GM23248 (cell line): ENCODE measurements around the gene FHL3. TPM values are rescaled to one million over a fixed set of nuclear protein-coding genes. Genes with fewer than 3 reads are reported as not detected.
A peak's percentile ranks its signal among the peaks of the same experiment; 100 is the strongest.

Experiments used
- DNase-seq: peaks from one replicate; pipeline ENCODE4 v3.0.0-alpha.2; 2015
- H2AFZ ChIP-seq: fragments of 200-600 bp; sonication (generic); 2 replicates; pipeline ENCODE4 v1.6.1; 2016; ENCODE audit warnings: antibody characterized with exemption
- H3F3A ChIP-seq: fragments of 200-600 bp; sonication (generic); 2 replicates; pipeline ENCODE4 v1.6.1; 2016; ENCODE audit warnings: mild to moderate bottlenecking, antibody characterized with exemption, mixed run types; ENCODE audit not compliant: insufficient read depth
- H3K27ac ChIP-seq: fragments of 200-600 bp; sonication (generic); 2 replicates; pipeline ENCODE4 v1.5.1; 2016; ENCODE audit warnings: mild to moderate bottlenecking
- H3K27me3 ChIP-seq: fragments of 200-600 bp; sonication (generic); replicated peaks from 2 replicates; pipeline ENCODE4 v1.6.1; 2016; ENCODE audit warnings: mild to moderate bottlenecking; ENCODE audit not compliant: insufficient read depth
- H3K36me3 ChIP-seq: fragments of 200-600 bp; sonication (generic); 2 replicates; pipeline ENCODE4 v1.6.1; 2016; ENCODE audit warnings: low read depth, mild to moderate bottlenecking
- H3K4me1 ChIP-seq: fragments of 200-600 bp; sonication (generic); 2 replicates; pipeline ENCODE4 v1.6.1; 2016; ENCODE audit warnings: mild to moderate bottlenecking; ENCODE audit not compliant: insufficient read depth
- H3K4me2 ChIP-seq: fragments of 200-600 bp; sonication (generic); one replicate; pipeline ENCODE4 v1.6.1; 2016; ENCODE audit warnings: mild to moderate bottlenecking; ENCODE audit not compliant: unreplicated experiment
- H3K4me3 ChIP-seq: fragments of 200-600 bp; sonication (generic); 2 replicates; pipeline ENCODE4 v1.5.1; 2016; ENCODE audit warnings: mild to moderate bottlenecking
- H3K79me2 ChIP-seq: fragments of 200-600 bp; sonication (generic); 2 replicates; pipeline ENCODE4 v1.6.1; 2016; ENCODE audit warnings: mild to moderate bottlenecking; ENCODE audit not compliant: insufficient read depth
- H3K9ac ChIP-seq: fragments of 200-600 bp; sonication (generic); 2 replicates; pipeline ENCODE4 v1.6.1; 2016; ENCODE audit warnings: mild to moderate bottlenecking
- H3K9me2 ChIP-seq: fragments of 200-600 bp; sonication (generic); 2 replicates; pipeline ENCODE4 v1.6.1; 2016; ENCODE audit warnings: mixed run types, mild to moderate bottlenecking, moderate library complexity; ENCODE audit not compliant: insufficient read depth
- H3K9me3 ChIP-seq: fragments of 200-600 bp; sonication (generic); one replicate; pipeline ENCODE4 v1.6.1; 2017; ENCODE audit warnings: low read depth
- H4K20me1 ChIP-seq: fragments of 200-600 bp; sonication (generic); 2 replicates; pipeline ENCODE4 v1.6.0; 2016; ENCODE audit not compliant: insufficient read depth
- EZH2 ChIP-seq: fragments of 200-600 bp; sonication (generic); IDR thresholded peaks from 2 replicates; pipeline ENCODE4 v1.6.1; 2018; ENCODE audit warnings: antibody characterized with exemption, mild to moderate bottlenecking; ENCODE audit not compliant: insufficient read depth, poor library complexity, severe bottlenecking
- EZH2phosphoT487 ChIP-seq: fragments of 200-600 bp; sonication (generic); IDR thresholded peaks from 2 replicates; pipeline ENCODE4 v1.6.1; 2018; ENCODE audit warnings: antibody characterized with exemption, moderate library complexity, mild to moderate bottlenecking, low read depth; ENCODE audit not compliant: insufficient read depth
- WGBS, 2 experiments: methylation state at CpG; one replicate each; pipeline ENCODE4 v1.1.6; 2015 to 2017; ENCODE audit warnings: low lambda C conversion rate in 2 of 2, low coverage in 1 of 2; ENCODE audit errors: missing lambda C conversion rate in 2 of 2; 5-methylcytosine and 5-hydroxymethylcytosine counted together
- in situ Hi-C: fragments of 300-500 bp; cut with MboI; formaldehyde crosslinking; loops from 2 replicates; pipeline ENCODE4 v1.15.0; 2020
- polyA plus RNA-seq: library from polyadenylated mRNA; unstranded; fragments of >200 nt; fragmentation: Nextera tagmentation; extraction: Ambion mirVana; gene quantifications from 2 replicates; pipeline ENCODE4 v1.2.1, GENCODE V29; 2016
- total RNA-seq: library from RNA; depleted of rRNA; stranded (reverse); fragments of >200 nt; shearing (Covaris generic); gene quantifications from 2 replicates; pipeline ENCODE4 v1.2.3, GENCODE V29; 2014

Gene FHL3
- total and polyA plus RNA-seq, 2 experiments from 2014 or later, result 31.7 to 44.4 TPM

- H3K4me1 ChIP-seq, result no peaks in the 10 kb centered on the region
- no peaks in the 10 kb centered on the region for H4K20me1 ChIP-seq
- H3K27me3 ChIP-seq, result peaks cover 56% of the 10 kb centered on the region
- WGBS, 2 experiments, result 10% methylated on average over 70 to 82 of the region's 115 CpGs
- H3K9ac ChIP-seq, result no peak overlapping the region
- H3F3A ChIP-seq, result no peaks in the 10 kb centered on the region
- TF ChIP-seq EZH2 (peak; percentile 81), EZH2phosphoT487 (peak; percentile 71; the same call in 1 of the 2 replicates)
- no peaks in the 10 kb centered on the region for H3K79me2 ChIP-seq
- DNase-seq, result peak; percentile 14
- H2AFZ ChIP-seq, result no peak overlapping the region
- H3K4me2 ChIP-seq, result no peak overlapping the region
- H3K27ac ChIP-seq, result no peak overlapping the region
- no peaks in the 10 kb centered on the region for H3K36me3 ChIP-seq
- in situ Hi-C loops, result no loop called here
- no peaks in the 10 kb centered on the region for H3K9me3 ChIP-seq
- H3K9me2 ChIP-seq, result no peaks in the 10 kb centered on the region
- H3K4me3 ChIP-seq, result no peak overlapping the region
Measured at GRCh38 chr1:38045401-38046332, 40.4 kb upstream of the FHL3 start.

DNA sequence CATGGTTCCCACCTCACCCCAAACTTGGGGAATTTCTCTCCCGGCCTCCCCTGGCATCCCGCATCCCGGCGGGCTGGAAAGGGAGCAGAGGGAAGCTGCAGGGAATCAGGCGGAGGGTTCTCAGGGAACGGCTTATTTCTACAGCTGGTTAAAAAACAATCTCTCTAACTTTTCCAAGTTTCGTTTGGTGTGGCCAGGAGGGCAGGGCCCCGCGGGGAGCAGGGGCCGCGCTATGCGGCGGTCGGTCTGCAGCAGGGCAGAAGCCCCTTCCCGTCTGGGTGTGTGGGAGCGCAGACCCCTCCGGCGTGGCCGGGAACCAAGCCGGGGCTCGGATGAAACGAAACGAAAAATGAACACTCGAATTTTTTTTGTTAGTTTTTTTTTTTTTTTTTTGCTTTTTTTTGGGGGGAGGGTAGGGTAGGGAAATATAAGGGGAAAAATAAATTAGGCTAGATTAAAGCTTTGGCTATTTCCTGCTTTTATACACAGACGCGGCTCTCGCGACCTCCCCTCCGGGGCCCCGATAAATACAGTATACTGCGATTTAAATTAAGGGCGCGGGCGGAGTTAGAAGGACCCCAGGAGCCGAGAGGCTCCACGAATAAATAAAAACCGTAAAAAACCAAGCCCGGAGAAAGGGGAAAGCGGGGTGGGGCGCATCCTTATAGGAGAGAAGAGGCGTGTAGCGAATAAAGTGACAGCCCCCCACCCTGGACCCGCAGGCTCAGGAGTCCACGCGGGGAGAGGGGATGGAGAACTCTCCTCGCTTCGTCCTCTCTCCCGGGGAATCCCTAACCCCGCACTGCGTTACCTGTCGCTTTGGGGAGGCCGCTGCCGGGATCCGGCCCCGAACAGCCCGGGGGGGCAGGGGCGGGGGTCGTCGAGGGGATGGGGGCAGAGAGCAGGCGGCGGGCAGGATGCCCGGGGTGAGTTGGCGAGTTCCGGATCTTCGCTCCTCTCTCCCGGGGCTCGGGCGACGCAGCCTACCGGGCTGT, 39.2 kb upstream of the FHL3 start:
- Histone ChIP-seq H3K9ac (no peak overlapping the region), H3K79me2 (no peaks in the 10 kb centered on the region)

GRCh38 chr1:38043036-38043747, 37.9 kb upstream of the FHL3 start:
- Histone ChIP-seq H3K9ac (no peak overlapping the region), H3K36me3 (no peaks in the 10 kb centered on the region), H3K4me2 (no peak overlapping the region), H3K79me2 (no peaks in the 10 kb centered on the region), H3K9me2 (no peaks in the 10 kb centered on the region), H3K4me1 (peaks cover 12% of the 10 kb centered on the region), H2AFZ (no peak overlapping the region), H4K20me1 (no peaks in the 10 kb centered on the region), H3K9me3 (no peaks in the 10 kb centered on the region), H3K27me3 (peaks cover 54% of the 10 kb centered on the region), H3K27ac (no peak overlapping the region), H3K4me3 (no peak overlapping the region), H3F3A (peaks cover 6% of the 10 kb centered on the region; the same call in 1 of the 2 replicates)
- TF ChIP-seq EZH2 (no peak), EZH2phosphoT487 (no peak)
- DNase-seq, result no peak
- WGBS, 2 experiments, result 57 to 66% methylated on average over 12 of the region's 12 CpGs
- in situ Hi-C loops, result no loop called here

More for the DNA sequence above, 39.2 kb upstream of the FHL3 start:
- Histone ChIP-seq H3K4me1 (no peaks in the 10 kb centered on the region), H3K4me3 (peak overlapping the region; percentile 50), H4K20me1 (no peaks in the 10 kb centered on the region), H3K9me3 (no peaks in the 10 kb centered on the region), H3K27ac (no peak overlapping the region), H2AFZ (no peak overlapping the region), H3K4me2 (peak overlapping the region; percentile 44), H3K36me3 (no peaks in the 10 kb centered on the region), H3K27me3 (peaks cover 56% of the 10 kb centered on the region), H3F3A (no peaks in the 10 kb centered on the region), H3K9me2 (no peaks in the 10 kb centered on the region)
- in situ Hi-C loops, result no loop called here
- WGBS, 2 experiments, result 6 to 7% methylated on average over 59 to 70 of the region's 70 CpGs
- peak; percentile 17 for DNase-seq
- TF ChIP-seq EZH2 (peak; percentile 97), EZH2phosphoT487 (no peak; the same call in none of the 2 replicates)
